ENCODE measurements around the gene ACP6. TPM values are rescaled to one million over a fixed set of nuclear protein-coding genes. Genes with fewer than 3 reads are reported as not detected.

ACP6 gene
- 2.5 and 4.0 TPM in 2 replicates for total RNA-seq

DNA sequence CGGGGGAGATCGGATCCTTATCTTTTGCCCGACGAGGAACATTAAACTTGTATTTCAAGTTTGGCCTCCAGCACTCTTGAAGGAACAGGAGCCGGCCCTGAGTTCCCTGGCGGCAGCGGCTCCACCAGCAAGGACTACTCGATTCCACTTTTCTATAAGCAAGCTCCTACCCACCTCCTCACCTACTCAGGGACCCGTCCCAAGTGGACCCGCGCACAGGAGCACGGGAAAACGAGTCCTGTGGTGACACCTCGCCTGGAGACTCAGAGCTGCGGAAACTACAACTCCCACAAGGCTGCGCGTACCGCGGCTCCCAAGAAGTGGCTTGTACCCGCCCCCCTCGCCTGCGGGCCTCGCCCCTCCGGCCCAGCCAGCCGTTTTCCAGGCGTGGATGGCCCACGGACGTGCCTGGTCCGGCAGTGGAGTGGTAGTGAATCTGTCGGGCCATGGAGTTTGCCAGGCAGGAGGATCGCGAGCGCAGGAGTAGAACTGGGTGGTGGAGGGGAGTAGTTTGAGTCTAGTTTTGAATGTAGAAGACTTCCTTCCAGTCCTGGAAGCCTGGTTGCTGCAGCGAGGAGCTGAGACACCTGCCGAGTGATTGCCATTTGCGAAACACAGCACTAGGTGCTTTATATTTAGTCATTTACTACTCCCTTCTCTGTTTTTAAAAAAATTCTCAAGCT is at the start of gene ACP6:
Gene ACP6, minus strand, starts transcription at position 206 of the 683 bp plus-strand sequence. CDS start 476 bp downstream, outside the sequence.

Small RNA genes lying within 50 kb of the gene (small RNA-seq; reads per million reads assigned to genes)
- gene RN7SL261P: not detected

Other genes starting within 250 kb of the ACP6 start
- gene BCL9, start 129.0 kb downstream of the ACP6 start, total RNA-seq: 2.9 and 4.7 TPM in 2 replicates
- gene GJA5, start 90.1 kb upstream of the ACP6 start, total RNA-seq: under 0.01 and 0.37 TPM in 2 replicates
- gene GJA8, start 232.3 kb upstream of the ACP6 start, total RNA-seq: not detected in 2 replicates